Transverse colon (tissue), 4 donors: ENCODE measurements around the gene BLOC1S5.

Experiments used
- EP300 ChIP-seq: sonication (generic); formaldehyde crosslinking; IDR thresholded peaks from one replicate; pipeline ENCODE4 v1.6.1; 2017; ENCODE audit warnings: antibody characterized with exemption, low read depth
- POLR2A ChIP-seq: fragments of 450-650 bp; IDR thresholded peaks from one replicate; pipeline ENCODE4 v1.6.1; 2016; ENCODE audit warnings: antibody characterized with exemption, mild to moderate bottlenecking, moderate library complexity
- POLR2AphosphoS5 ChIP-seq, 3 donors: sonication (generic); formaldehyde crosslinking; IDR thresholded peaks; one replicate each; pipeline ENCODE4 v1.6.1; 2016; ENCODE audit warnings: antibody characterized with exemption in 3 of 3
- TF ChIP-seq, protein P1 (sequence below), 5 experiments: fragments of 200-600 bp in 3 of 5; fragments of 450-650 bp in 2 of 5; sonication (generic) in 3 of 5; IDR thresholded peaks; 1 replicate in 2 of 5; 2 replicates in 3 of 5; pipeline ENCODE4 v1.5.1; 2016 to 2017; ENCODE audit warnings: antibody characterized with exemption in 5 of 5, inconsistent platforms in 3 of 5, mild to moderate bottlenecking in 2 of 5, moderate library complexity in 1 of 5

DNA sequence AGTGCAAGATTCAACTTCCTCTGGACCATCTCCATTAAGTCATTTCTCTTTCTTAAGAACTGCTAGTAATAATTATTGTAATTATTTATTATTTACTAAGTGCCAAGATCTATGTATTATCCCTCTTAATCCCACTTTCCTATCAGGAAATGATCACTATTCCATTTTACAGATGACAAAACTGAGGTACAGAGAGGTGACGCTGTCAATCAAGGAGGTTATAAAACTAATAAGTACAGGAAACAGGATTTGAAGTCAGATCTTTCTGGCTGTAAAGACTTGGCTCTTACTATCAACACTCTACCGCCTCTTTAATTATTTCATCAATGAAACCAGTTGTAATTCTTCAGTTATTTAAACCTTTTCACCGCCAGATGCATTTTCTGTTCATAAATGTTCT is 37.4 kb downstream of the BLOC1S5 start:
- TF ChIP-seq, protein P1, sequence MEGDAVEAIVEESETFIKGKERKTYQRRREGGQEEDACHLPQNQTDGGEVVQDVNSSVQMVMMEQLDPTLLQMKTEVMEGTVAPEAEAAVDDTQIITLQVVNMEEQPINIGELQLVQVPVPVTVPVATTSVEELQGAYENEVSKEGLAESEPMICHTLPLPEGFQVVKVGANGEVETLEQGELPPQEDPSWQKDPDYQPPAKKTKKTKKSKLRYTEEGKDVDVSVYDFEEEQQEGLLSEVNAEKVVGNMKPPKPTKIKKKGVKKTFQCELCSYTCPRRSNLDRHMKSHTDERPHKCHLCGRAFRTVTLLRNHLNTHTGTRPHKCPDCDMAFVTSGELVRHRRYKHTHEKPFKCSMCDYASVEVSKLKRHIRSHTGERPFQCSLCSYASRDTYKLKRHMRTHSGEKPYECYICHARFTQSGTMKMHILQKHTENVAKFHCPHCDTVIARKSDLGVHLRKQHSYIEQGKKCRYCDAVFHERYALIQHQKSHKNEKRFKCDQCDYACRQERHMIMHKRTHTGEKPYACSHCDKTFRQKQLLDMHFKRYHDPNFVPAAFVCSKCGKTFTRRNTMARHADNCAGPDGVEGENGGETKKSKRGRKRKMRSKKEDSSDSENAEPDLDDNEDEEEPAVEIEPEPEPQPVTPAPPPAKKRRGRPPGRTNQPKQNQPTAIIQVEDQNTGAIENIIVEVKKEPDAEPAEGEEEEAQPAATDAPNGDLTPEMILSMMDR (IDR thresholded peaks at IDR 0.05) = no peak
- TF ChIP-seq POLR2A = no peak
- TF ChIP-seq EP300 = no peak
- no peak for TF ChIP-seq POLR2AphosphoS5 (IDR thresholded peaks at IDR 0.05)
